ENCODE data around the gene DMGDH.

The DMGDH gene

DNA sequence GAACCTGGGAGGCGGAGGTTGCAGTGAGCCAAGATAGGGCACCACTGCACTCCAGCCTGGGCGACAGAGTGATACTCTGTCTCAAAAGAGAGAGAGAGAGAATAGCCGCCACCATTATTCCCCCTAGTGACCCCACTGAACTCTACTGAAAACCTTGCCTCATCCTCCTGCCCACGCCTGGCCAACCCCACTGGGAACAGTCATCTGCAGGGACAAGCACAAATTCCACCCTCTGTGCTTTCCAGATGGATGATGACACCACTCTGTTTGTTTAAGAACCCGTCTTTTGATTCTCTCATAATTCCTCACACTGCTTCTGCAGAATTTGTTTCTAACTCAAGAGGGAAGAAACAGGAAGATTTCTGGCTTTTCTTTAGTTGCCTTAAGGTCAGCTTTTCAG is 12.3 kb upstream of the DMGDH start:
- TF ChIP-seq RAD21 (IDR thresholded peaks at IDR 0.05; ENCODE audit: low read depth) (no peak), EP300 (IDR thresholded peaks at IDR 0.05; ENCODE audit: borderline replicate concordance) (no peak), CREB1 (IDR thresholded peaks at IDR 0.05; ENCODE audit: low read depth) (no peak), TCF12 (IDR thresholded peaks at IDR 0.05; ENCODE audit: low read depth) (no peak), USF1 (IDR thresholded peaks at IDR 0.05) (no peak), TAF1 (IDR thresholded peaks at IDR 0.05; ENCODE audit: low read depth) (no peak), CEBPB (IDR thresholded peaks at IDR 0.05) (no peak), YY1 (IDR thresholded peaks at IDR 0.05; ENCODE audit: low read depth) (no peak), NFIC (IDR thresholded peaks at IDR 0.05) (no peak), TEAD4 (IDR thresholded peaks at IDR 0.05) (no peak), ZBTB7A (IDR thresholded peaks at IDR 0.05; ENCODE audit: low read depth) (no peak), EGR1 (IDR thresholded peaks at IDR 0.05) (no peak), FOXM1 (IDR thresholded peaks at IDR 0.05; ENCODE audit: borderline replicate concordance, low read depth) (no peak)
- TF ChIP-seq, protein P1, sequence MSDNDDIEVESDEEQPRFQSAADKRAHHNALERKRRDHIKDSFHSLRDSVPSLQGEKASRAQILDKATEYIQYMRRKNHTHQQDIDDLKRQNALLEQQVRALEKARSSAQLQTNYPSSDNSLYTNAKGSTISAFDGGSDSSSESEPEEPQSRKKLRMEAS (IDR thresholded peaks at IDR 0.05): no peak
- TF ChIP-seq, protein P2, sequence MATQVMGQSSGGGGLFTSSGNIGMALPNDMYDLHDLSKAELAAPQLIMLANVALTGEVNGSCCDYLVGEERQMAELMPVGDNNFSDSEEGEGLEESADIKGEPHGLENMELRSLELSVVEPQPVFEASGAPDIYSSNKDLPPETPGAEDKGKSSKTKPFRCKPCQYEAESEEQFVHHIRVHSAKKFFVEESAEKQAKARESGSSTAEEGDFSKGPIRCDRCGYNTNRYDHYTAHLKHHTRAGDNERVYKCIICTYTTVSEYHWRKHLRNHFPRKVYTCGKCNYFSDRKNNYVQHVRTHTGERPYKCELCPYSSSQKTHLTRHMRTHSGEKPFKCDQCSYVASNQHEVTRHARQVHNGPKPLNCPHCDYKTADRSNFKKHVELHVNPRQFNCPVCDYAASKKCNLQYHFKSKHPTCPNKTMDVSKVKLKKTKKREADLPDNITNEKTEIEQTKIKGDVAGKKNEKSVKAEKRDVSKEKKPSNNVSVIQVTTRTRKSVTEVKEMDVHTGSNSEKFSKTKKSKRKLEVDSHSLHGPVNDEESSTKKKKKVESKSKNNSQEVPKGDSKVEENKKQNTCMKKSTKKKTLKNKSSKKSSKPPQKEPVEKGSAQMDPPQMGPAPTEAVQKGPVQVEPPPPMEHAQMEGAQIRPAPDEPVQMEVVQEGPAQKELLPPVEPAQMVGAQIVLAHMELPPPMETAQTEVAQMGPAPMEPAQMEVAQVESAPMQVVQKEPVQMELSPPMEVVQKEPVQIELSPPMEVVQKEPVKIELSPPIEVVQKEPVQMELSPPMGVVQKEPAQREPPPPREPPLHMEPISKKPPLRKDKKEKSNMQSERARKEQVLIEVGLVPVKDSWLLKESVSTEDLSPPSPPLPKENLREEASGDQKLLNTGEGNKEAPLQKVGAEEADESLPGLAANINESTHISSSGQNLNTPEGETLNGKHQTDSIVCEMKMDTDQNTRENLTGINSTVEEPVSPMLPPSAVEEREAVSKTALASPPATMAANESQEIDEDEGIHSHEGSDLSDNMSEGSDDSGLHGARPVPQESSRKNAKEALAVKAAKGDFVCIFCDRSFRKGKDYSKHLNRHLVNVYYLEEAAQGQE (IDR thresholded peaks at IDR 0.05; ENCODE audit: low read depth): no peak

GRCh38 chr5:79080804-79081203 is 11.3 kb upstream of the DMGDH start:
- TF ChIP-seq TEAD4 (IDR thresholded peaks at IDR 0.05) (no peak), USF1 (IDR thresholded peaks at IDR 0.05) (no peak), EP300 (IDR thresholded peaks at IDR 0.05; ENCODE audit: borderline replicate concordance) (no peak), YY1 (IDR thresholded peaks at IDR 0.05; ENCODE audit: low read depth) (no peak), EGR1 (IDR thresholded peaks at IDR 0.05) (no peak), CEBPB (IDR thresholded peaks at IDR 0.05) (no peak), TCF12 (IDR thresholded peaks at IDR 0.05; ENCODE audit: low read depth) (no peak), CREB1 (IDR thresholded peaks at IDR 0.05; ENCODE audit: low read depth) (no peak), FOXM1 (IDR thresholded peaks at IDR 0.05; ENCODE audit: borderline replicate concordance, low read depth) (no peak), ZBTB7A (IDR thresholded peaks at IDR 0.05; ENCODE audit: low read depth) (no peak)
- TF ChIP-seq, protein P1 (IDR thresholded peaks at IDR 0.05): no peak

GRCh38 chr5:79077680-79078365 is 8.3 kb upstream of the DMGDH start:
- TF ChIP-seq CEBPB (IDR thresholded peaks at IDR 0.05): no peak
- TF ChIP-seq FOXM1 (IDR thresholded peaks at IDR 0.05; ENCODE audit: borderline replicate concordance, low read depth): no peak
- TF ChIP-seq TAF1 (IDR thresholded peaks at IDR 0.05; ENCODE audit: low read depth): no peak
- TF ChIP-seq, protein P2 (IDR thresholded peaks at IDR 0.05; ENCODE audit: low read depth): no peak
- TF ChIP-seq, protein P1 (IDR thresholded peaks at IDR 0.05): no peak
- TF ChIP-seq USF1 (IDR thresholded peaks at IDR 0.05): no peak
- TF ChIP-seq CREB1 (IDR thresholded peaks at IDR 0.05; ENCODE audit: low read depth): no peak
- TF ChIP-seq YY1 (IDR thresholded peaks at IDR 0.05; ENCODE audit: low read depth): no peak
- TF ChIP-seq NFIC (IDR thresholded peaks at IDR 0.05): no peak
- TF ChIP-seq RAD21 (IDR thresholded peaks at IDR 0.05; ENCODE audit: low read depth): no peak
- no peak for TF ChIP-seq EP300 (IDR thresholded peaks at IDR 0.05; ENCODE audit: borderline replicate concordance)
- TF ChIP-seq ZBTB7A (IDR thresholded peaks at IDR 0.05; ENCODE audit: low read depth): no peak

- no peak for TF ChIP-seq CEBPB (IDR thresholded peaks at IDR 0.05)
- no peak for TF ChIP-seq YY1 (IDR thresholded peaks at IDR 0.05; ENCODE audit: low read depth)
- TF ChIP-seq EGR1 (IDR thresholded peaks at IDR 0.05): no peak
- no peak for TF ChIP-seq USF1 (IDR thresholded peaks at IDR 0.05)
- TF ChIP-seq FOXM1 (IDR thresholded peaks at IDR 0.05; ENCODE audit: borderline replicate concordance, low read depth): no peak
- TF ChIP-seq EP300 (IDR thresholded peaks at IDR 0.05; ENCODE audit: borderline replicate concordance): no peak
- TF ChIP-seq, protein P2 (IDR thresholded peaks at IDR 0.05; ENCODE audit: low read depth): no peak
- TF ChIP-seq TEAD4 (IDR thresholded peaks at IDR 0.05): no peak
- no peak for TF ChIP-seq CREB1 (IDR thresholded peaks at IDR 0.05; ENCODE audit: low read depth)
- TF ChIP-seq NFIC (IDR thresholded peaks at IDR 0.05): no peak
- TF ChIP-seq TAF1 (IDR thresholded peaks at IDR 0.05; ENCODE audit: low read depth): no peak
- no peak for TF ChIP-seq TCF12 (IDR thresholded peaks at IDR 0.05; ENCODE audit: low read depth)
- TF ChIP-seq RAD21 (IDR thresholded peaks at IDR 0.05; ENCODE audit: low read depth): no peak
- TF ChIP-seq, protein P1 (IDR thresholded peaks at IDR 0.05): no peak
- no peak for TF ChIP-seq ZBTB7A (IDR thresholded peaks at IDR 0.05; ENCODE audit: low read depth)
Observed at GRCh38 chr5:79076819-79077218, 7.3 kb upstream of the DMGDH start.

Data from Ishikawa (cell line).